ENCODE measurements around the gene XAB2.
"Not testable (repeated sequence)": the region's sequence is repeated elsewhere in the genome, so short reads cannot be mapped to it uniquely, and the experiment has no call there.

XAB2 gene

DNA sequence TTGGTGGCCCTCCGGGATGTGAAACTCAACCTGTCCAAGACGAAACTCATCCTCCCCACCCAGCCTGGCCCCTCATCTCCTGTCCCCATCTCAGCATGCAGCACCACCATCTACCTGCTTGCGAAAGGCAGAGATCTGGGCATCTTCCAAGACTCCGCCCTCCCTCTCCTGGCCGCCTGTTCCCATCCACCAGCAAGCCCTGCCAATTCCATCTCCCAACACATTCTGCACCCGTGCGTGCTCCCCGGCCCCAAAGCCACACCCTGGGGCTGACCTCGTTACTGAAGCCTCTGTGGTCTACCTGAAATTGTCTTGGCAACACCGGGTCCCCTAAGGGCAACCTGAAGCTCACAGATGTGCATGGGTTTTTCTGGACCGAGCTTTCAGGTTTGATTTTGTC, 46.9 kb downstream of the XAB2 start:
- in situ Hi-C loops (cut with HindIII; ENCODE audit: low sequenced_read_pairs): no loop called here

GRCh38 chr19:7579182-7579581, 50.2 kb downstream of the XAB2 start:
- in situ Hi-C loops (cut with HindIII; ENCODE audit: low sequenced_read_pairs): no loop called here

- in situ Hi-C loops (cut with HindIII; ENCODE audit: low sequenced_read_pairs): no loop called here
These were observed 51.2 kb downstream of the XAB2 start for GRCh38 chr19:7578127-7578526.

GRCh38 chr19:7577422-7577821, 51.9 kb downstream of the XAB2 start:
- in situ Hi-C loops (cut with HindIII; ENCODE audit: low sequenced_read_pairs): not testable (repeated sequence)

GRCh38 chr19:7575434-7576040, 53.8 kb downstream of the XAB2 start:
- in situ Hi-C loops (cut with HindIII; ENCODE audit: low sequenced_read_pairs): no loop called here

GRCh38 chr19:7570761-7571160, 58.6 kb downstream of the XAB2 start:
- in situ Hi-C loops (cut with HindIII; ENCODE audit: low sequenced_read_pairs): no loop called here

Measured in DLD1 (cell line).